HG03095 (cell line): ENCODE measurements around the gene ZDHHC14.
"Not testable (repeated sequence)": the region's sequence is repeated elsewhere in the genome, so short reads cannot be mapped to it uniquely, and the experiment has no call there.

Source experiments
- ATAC-seq: cut with Tn5 transposase; IDR thresholded peaks from one replicate; pipeline ENCODE4 v1.9.1; 2021; ENCODE audit warnings: moderate library complexity; ENCODE audit not compliant: unreplicated experiment

The ZDHHC14 gene

DNA sequence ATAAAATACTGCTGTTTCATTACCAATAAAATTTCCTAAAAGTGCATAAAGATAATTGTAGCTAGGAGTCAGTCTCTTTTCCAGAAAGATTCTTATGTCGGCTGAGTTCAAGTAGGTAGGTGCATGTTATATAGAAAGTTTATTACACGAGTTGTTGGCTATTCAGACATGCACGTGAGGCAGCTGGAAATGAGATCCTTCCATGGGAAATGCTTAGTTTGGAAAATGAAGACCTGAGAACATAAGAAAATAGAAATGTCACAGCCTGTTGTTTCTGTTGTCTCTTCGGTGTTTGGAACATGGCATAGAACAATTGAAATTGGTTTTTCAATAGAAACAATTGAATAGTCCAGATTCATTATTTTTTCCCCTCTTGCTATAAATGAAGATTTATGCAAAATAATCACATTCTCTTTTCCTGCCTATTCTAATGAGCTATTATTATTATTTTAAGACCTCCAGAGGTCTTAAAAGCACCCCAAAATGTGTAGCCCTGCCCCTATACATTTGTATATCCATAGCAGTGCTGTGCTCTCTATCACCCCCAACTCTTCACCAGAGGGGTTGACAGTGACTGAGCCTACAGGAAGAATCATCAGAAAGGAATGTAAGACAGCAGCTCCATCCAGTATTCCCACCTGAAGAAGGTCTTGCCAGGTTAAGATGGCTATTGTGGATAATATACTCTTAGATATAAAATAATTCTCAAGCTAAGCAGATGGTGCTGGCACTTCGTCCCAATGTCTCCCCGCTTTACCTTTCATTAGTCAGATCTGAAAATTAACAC, 82.2 kb downstream of the ZDHHC14 start:
- ATAC-seq, result no peak

GRCh38 chr6:157463743-157464135, 82.7 kb downstream of the ZDHHC14 start:
- ATAC-seq, result not testable (repeated sequence)

DNA sequence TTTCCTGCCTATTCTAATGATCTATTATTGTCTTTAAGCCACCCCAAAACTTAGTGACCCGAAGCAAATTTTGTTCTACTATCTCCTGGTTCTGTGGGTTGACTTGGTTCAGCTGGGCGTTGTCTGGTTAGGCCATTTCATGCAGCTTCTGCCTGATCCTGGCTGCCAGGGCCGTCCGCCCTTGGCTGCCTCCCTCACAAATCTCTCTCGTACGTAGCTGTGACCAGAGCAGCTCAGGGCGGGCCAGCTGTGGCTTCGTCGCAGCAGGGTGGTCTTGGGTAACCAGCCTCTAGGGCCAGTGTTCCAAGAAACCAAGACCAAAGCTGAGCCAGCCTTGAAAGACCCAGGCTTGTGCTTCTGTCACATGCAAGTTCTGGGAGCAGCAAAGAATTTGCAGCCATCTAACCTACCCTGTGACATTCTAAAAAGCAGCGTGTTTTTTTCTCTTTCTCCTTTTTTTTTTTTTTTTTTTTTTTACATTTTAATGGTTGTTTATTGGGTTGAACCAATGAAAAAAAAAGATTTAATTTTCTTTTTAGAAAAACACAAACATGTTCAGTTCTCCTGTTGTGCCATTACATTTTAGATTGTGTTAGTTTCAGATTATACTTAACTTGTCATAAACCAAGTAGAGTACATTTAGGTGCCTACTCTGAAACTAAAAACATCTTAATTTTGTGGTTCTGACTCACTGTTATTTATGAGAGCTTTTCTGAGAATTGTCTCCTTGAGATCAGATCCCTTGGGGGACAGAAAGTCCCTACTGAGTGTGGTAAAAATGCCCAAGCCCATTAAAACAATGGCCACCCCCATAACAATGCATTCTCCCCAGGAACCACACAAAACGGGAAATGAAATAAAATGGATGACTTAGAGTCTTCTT, 83.9 kb downstream of the ZDHHC14 start:
- ATAC-seq, result peak; percentile 48

- ATAC-seq, result no peak
Observed at GRCh38 chr6:157466342-157466648, 85.3 kb downstream of the ZDHHC14 start.

GRCh38 chr6:157467339-157467738, 86.3 kb downstream of the ZDHHC14 start:
- ATAC-seq, result not testable (repeated sequence)

- no peak for ATAC-seq
Observed at GRCh38 chr6:157468054-157468453, 87.1 kb downstream of the ZDHHC14 start.

GRCh38 chr6:157468574-157468973, 87.6 kb downstream of the ZDHHC14 start:
- no peak for ATAC-seq

DNA sequence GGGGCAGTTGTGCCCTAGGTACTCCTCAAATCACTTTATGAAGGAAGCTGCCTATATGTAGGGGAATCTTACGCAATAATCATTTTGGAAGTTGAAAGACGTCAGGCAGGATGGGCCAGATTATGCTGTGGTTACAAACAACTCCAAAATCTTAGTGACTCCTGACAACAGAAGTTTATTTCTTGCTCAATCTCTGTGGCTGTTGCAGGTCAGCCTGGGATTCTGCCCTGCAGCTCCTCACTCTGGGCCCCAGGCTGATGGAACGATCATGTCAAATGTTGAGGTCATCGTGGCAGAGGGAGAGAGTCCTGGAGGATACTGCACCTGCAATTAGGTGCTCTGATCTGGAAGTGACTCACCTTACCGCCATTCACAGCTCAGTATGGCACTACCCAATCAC, 88.4 kb downstream of the ZDHHC14 start:
- ATAC-seq, result no peak

- ATAC-seq, result no peak
Observed at GRCh38 chr6:157471077-157471686, 90.2 kb downstream of the ZDHHC14 start.

- ATAC-seq, result no peak
Observed at GRCh38 chr6:157471895-157472686, 91.1 kb downstream of the ZDHHC14 start.

DNA sequence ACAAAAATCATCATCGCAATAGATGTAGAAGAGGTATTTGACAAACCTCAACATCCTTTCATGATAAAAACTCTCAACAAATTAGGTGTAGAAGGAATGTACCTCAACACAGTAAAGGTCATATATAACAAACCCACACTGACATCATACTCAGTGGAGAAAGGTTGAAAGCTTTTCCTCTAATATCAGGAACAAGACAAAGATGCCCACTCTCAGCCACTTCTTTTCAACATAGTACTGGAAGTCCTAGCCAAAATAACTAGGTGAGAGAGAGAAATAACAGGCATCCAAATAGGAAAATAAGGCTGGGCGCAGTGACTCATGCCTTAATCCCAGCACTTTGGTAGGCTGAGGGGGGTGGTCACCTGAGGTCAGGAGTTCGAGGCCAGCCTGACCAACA, 95.8 kb downstream of the ZDHHC14 start:
- ATAC-seq, result no peak

GRCh38 chr6:157478926-157479325, 97.9 kb downstream of the ZDHHC14 start:
- ATAC-seq, result no peak

DNA sequence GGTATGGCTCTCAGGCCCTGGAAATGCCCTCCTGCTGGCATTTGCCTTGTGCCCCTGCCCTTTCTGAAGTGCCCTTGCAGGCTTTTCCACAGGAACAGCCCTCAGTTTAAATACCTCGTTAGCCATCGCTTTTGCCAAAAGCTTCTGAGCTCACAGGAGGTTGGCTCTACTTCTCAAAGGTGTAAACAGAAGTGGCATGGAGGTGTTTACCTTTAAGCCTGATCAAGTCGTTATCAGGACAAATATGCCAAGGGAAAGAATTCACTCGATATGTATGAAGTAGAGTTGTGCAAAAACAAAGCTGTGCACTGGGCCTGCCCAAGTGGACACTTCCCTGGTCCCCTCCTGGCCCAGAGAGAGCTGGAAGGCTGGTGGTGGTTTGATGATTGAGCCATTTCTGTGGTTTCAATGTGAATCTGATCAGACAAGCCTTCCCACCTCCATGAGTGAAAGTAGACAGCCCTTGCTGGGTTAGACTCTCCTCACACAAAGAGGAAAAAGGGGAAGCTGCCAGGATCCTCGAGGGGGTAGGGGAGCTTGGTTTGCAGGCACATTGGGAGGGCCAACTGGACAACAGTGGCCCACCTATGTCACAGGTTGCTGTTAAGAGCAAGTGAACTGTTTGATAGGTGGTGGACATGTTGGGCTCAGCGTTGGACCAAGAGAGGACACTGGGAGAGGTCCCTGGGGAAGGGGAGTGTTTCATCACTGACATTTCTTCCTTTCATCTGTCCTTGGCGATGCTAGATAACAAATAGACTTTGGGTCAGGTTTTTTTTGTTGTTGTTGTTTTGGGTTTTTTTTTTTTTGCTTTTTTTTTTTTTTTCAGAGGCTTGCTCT, 98.7 kb downstream of the ZDHHC14 start:
- no peak for ATAC-seq

GRCh38 chr6:157481189-157481864, 100.3 kb downstream of the ZDHHC14 start:
- ATAC-seq, result no peak

GRCh38 chr6:157481865-157482249, 100.9 kb downstream of the ZDHHC14 start:
- ATAC-seq, result no peak

GRCh38 chr6:157483770-157484169, 102.8 kb downstream of the ZDHHC14 start:
- no peak for ATAC-seq

DNA sequence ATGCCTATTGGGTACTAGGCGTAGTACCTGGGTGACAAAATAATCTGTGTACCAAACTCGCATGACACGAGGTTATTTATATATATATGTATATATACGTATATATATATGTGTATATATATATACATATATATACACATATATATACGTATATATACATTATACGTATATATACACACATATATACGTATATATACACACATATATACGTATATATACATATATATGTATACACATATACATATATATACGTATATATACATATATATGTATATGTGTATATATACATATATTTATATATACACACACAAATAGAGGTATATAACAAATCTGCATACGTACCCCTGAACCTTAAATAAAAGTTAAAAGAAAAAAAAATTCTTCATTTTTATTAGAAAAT, 103.2 kb downstream of the ZDHHC14 start:
- no peak for ATAC-seq

DNA sequence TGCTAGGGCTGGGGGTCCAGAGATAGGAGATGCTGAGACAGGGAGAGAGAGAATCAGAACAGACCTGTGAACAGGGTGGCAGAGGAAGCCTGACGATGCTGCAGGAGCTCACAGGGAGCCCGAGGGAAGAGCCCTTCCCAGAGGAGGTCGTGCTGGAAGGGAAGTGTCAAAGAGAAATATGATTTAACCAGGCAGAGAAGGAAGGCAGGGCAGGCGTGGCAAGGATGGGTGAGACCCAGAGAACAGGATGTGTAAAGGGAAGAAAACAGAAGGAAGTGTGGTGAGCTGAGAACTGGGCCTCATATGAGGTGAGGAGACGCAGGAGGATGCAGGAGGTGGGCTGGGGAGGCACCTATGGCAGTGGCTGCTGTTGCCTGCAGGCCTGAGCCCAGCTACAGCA, 105.6 kb downstream of the ZDHHC14 start:
- ATAC-seq, result no peak

DNA sequence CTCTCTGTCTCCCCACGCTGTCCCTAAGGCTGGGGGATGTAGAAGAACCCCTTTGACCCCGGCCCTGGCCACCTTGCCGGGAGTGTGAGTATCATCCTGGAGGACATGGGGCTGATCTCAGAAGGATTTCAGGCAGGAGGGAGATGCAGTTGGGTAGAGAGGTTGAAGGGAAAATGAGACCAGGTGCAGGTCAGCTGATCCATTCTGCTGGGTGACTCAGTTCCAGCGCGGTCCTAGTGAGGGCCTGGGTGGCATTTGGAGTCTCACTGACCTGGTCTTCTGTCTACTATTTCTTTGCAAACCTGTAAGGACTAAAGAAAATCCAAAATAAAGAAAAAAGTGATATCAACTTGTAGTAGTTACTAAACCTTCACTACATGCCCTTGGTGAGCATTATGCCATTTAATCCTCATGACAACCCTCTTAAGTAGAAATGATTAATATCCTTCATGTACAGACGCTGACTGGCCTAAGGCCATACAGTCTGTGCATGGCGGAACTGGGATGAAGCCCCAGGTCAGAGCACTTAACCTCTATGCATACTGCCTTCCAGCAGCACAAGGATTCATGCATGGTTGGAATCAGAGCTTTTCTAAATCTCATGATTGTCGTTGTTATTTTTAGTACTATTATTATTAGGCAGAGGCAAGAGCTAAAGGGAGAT, 106.3 kb downstream of the ZDHHC14 start:
- ATAC-seq, result no peak
